WTC11 (cell line): Measurements from ENCODE around the gene BCL11A. TPM values are rescaled to one million over a fixed set of nuclear protein-coding genes. Genes with fewer than 3 reads are reported as not detected.

Experiments used
- ATAC-seq: fragments of 200-7000 bp; cut with Tn5 transposase; 2 replicates; pipeline ENCODE4 v1.10.0; 2021; ENCODE audit warnings: mild to moderate bottlenecking, moderate library complexity
- CTCF ChIA-PET: fragments of 300-600 bp; sonication (Branson Sonifier 250); formaldehyde crosslinking; loops from one replicate; lab custom pipeline; 2021; ENCODE audit warnings: antibody characterized with exemption; lab: Charles Lee
- POLR2A ChIA-PET: fragments of 350-600 bp; sonication (Branson Sonifier 250); formaldehyde crosslinking; loops from one replicate; lab custom pipeline; 2021; ENCODE audit warnings: antibody characterized with exemption; lab: Charles Lee
- DNase-seq: peaks from one replicate; pipeline ENCODE4 v3.0.0; 2021; ENCODE audit warnings: low spot score
- H3K27ac Mint-ChIP-seq: 2 replicates; pipeline ENCODE4 v1.8.0; 2021; ENCODE audit warnings: mixed read lengths
- H3K27me3 Mint-ChIP-seq: 2 replicates; pipeline ENCODE4 v1.8.0; 2021; ENCODE audit warnings: low read depth, mild to moderate bottlenecking, moderate library complexity, mixed read lengths
- H3K36me3 Mint-ChIP-seq: 2 replicates; pipeline ENCODE4 v1.8.0; 2021; ENCODE audit warnings: mixed read lengths
- H3K4me1 Mint-ChIP-seq: 2 replicates; pipeline ENCODE4 v1.8.0; 2022; ENCODE audit warnings: mixed read lengths
- H3K4me3 Mint-ChIP-seq: 2 replicates; pipeline ENCODE4 v1.8.0; 2021; ENCODE audit warnings: mild to moderate bottlenecking, moderate library complexity, mixed read lengths
- H3K9me3 Mint-ChIP-seq: 2 replicates; pipeline ENCODE4 v1.8.0; 2021; ENCODE audit warnings: mixed read lengths
- ATF3 ChIP-seq: sonication (generic); formaldehyde crosslinking; conservative IDR thresholded peaks from 2 replicates; pipeline ENCODE4 v1.8.1; 2022; ENCODE audit warnings: mild to moderate bottlenecking, missing genetic modification reagents
- FOXK1 ChIP-seq: sonication (generic); formaldehyde crosslinking; IDR thresholded peaks from 2 replicates; pipeline ENCODE4 v1.8.0; 2022; ENCODE audit warnings: mild to moderate bottlenecking, moderate library complexity, missing genetic modification reagents
- HMGA2 ChIP-seq: fragments of 250-450 bp; sonication (Bioruptor Pico); IDR thresholded peaks from 2 replicates; pipeline ENCODE4 v1.4.0; 2021; ENCODE audit warnings: mild to moderate bottlenecking, moderate library complexity
- JAZF1 ChIP-seq: fragments of 250-450 bp; sonication (Bioruptor Pico); IDR thresholded peaks from 2 replicates; pipeline ENCODE4 v1.9.0; 2021; ENCODE audit warnings: moderate library complexity, mild to moderate bottlenecking, inconsistent platforms
- MXD4 ChIP-seq: fragments of 250-450 bp; sonication (Bioruptor Pico); IDR thresholded peaks from 2 replicates; pipeline ENCODE4 v1.8.0; 2021; ENCODE audit warnings: mild to moderate bottlenecking, moderate library complexity, borderline replicate concordance
- NFATC4 ChIP-seq: fragments of 250-450 bp; sonication (Bioruptor Pico); IDR thresholded peaks from 2 replicates; pipeline ENCODE4 v1.9.0; 2021; ENCODE audit warnings: mild to moderate bottlenecking
- PRDM15 ChIP-seq: sonication (generic); formaldehyde crosslinking; IDR thresholded peaks from 2 replicates; pipeline ENCODE4 v1.8.0; 2022; ENCODE audit warnings: missing genetic modification reagents
- SMAD3 ChIP-seq: sonication (generic); formaldehyde crosslinking; IDR thresholded peaks from 2 replicates; pipeline ENCODE4 v1.8.0; 2022; ENCODE audit warnings: missing genetic modification reagents, mild to moderate bottlenecking, borderline replicate concordance
- SP1 ChIP-seq: sonication (generic); formaldehyde crosslinking; conservative IDR thresholded peaks from 2 replicates; pipeline ENCODE4 v1.8.1; 2022; ENCODE audit warnings: missing genetic modification reagents
- STAT6 ChIP-seq: sonication (generic); formaldehyde crosslinking; conservative IDR thresholded peaks from 2 replicates; pipeline ENCODE4 v1.8.1; 2023; ENCODE audit warnings: mild to moderate bottlenecking, low read depth, missing genetic modification reagents, moderate library complexity
- TCF7 ChIP-seq: sonication (generic); formaldehyde crosslinking; IDR thresholded peaks from 2 replicates; pipeline ENCODE4 v1.8.0; 2022; ENCODE audit warnings: mild to moderate bottlenecking, low read depth, missing genetic modification reagents, moderate library complexity
- TEAD4 ChIP-seq: sonication (generic); formaldehyde crosslinking; IDR thresholded peaks from 2 replicates; pipeline ENCODE4 v1.8.0; 2022; ENCODE audit warnings: mild to moderate bottlenecking, missing genetic modification reagents
- TP53 ChIP-seq: sonication (generic); formaldehyde crosslinking; IDR thresholded peaks from 2 replicates; pipeline ENCODE4 v1.8.1; 2023; ENCODE audit warnings: mild to moderate bottlenecking, missing genetic modification reagents
- ZNF138 ChIP-seq: sonication (generic); formaldehyde crosslinking; conservative IDR thresholded peaks from 2 replicates; pipeline ENCODE4 v1.8.1; 2022; ENCODE audit warnings: mild to moderate bottlenecking, moderate library complexity, missing genetic modification reagents
- ZNF232 ChIP-seq: sonication (generic); formaldehyde crosslinking; IDR thresholded peaks from 2 replicates; pipeline ENCODE4 v1.8.0; 2022; ENCODE audit warnings: mild to moderate bottlenecking, missing genetic modification reagents
- ZNF263 ChIP-seq: sonication (generic); formaldehyde crosslinking; IDR thresholded peaks from 2 replicates; pipeline ENCODE4 v1.8.1; 2022; ENCODE audit warnings: low read depth, mild to moderate bottlenecking, moderate library complexity, missing genetic modification reagents
- ZNF281 ChIP-seq: sonication (generic); formaldehyde crosslinking; IDR thresholded peaks from 2 replicates; pipeline ENCODE4 v1.8.0; 2023; ENCODE audit warnings: mild to moderate bottlenecking, missing genetic modification reagents
- ZNF317 ChIP-seq: sonication (generic); formaldehyde crosslinking; IDR thresholded peaks from 2 replicates; pipeline ENCODE4 v1.8.1; 2023; ENCODE audit warnings: low read depth, mild to moderate bottlenecking, moderate library complexity, missing genetic modification reagents, borderline replicate concordance
- total RNA-seq: library from RNA; stranded (reverse); gene quantifications from 3 replicates; pipeline ENCODE4 v1.2.3, GENCODE V29; 2021

The BCL11A gene
- total RNA-seq, 1 experiment from 2014 or later = 53.2 TPM

GRCh38 chr2:60498816-60499429 lies 54.5 kb downstream of the BCL11A start (continued):
- TF ChIP-seq PRDM15 (CRISPR knock-in tag) (no peak), ZNF263 (CRISPR knock-in tag) (no peak), SMAD3 (no peak), HMGA2 (CRISPR knock-in tag) (no peak), ZNF138 (no peak), SP1 (CRISPR knock-in tag) (no peak), NFATC4 (CRISPR knock-in tag) (no peak), FOXK1 (CRISPR knock-in tag) (no peak)

- no peak for ATAC-seq
Measured at GRCh38 chr2:60498127-60498815, 55.2 kb downstream of the BCL11A start.

More at GRCh38 chr2:60498127-60498815, 55.2 kb downstream of the BCL11A start:
- Mint-ChIP-seq H3K4me3 (no peak overlapping the region), H3K27me3 (no peaks in the 10 kb centered on the region), H3K36me3 (peaks cover 9% of the 10 kb centered on the region; the same call in 1 of the 2 replicates), H3K4me1 (peaks cover 70% of the 10 kb centered on the region), H3K27ac (no peak overlapping the region; the same call in 1 of the 2 replicates), H3K9me3 (no peaks in the 10 kb centered on the region)
- no peak for TF ChIP-seq MXD4 (CRISPR knock-in tag)
- TF ChIP-seq ZNF281 (CRISPR knock-in tag) = no peak
- no peak for TF ChIP-seq JAZF1 (CRISPR knock-in tag)
- TF ChIP-seq ZNF317 (CRISPR knock-in tag) = no peak
- TF ChIP-seq TCF7 (CRISPR knock-in tag) = no peak
- TF ChIP-seq STAT6 (CRISPR knock-in tag) = no peak
- no peak for TF ChIP-seq PRDM15 (CRISPR knock-in tag)
- no peak for TF ChIP-seq TP53 (CRISPR knock-in tag)
- no peak for TF ChIP-seq ZNF232 (CRISPR knock-in tag)
- no peak for TF ChIP-seq TEAD4 (CRISPR knock-in tag)
- no peak for TF ChIP-seq ATF3 (CRISPR knock-in tag)
- CTCF ChIA-PET = interaction anchor here (1.4 to 1.5 kb wide), 3 partner anchors 14 to 161 kb away, joined by 3 read pairs; no protein-coding TSS in a partner anchor
- no peak for DNase-seq
- POLR2A ChIA-PET = interaction anchor here (0.6 kb wide), 1 partner anchor 58 kb away, joined by 3 read pairs; no protein-coding TSS in a partner anchor
